ENCODE measurements around the gene BAD.
A peak's percentile ranks its signal among the peaks of the same experiment; 100 is the strongest.

- peak; percentile 63 for TF ChIP-seq CTCF (conservative IDR thresholded peaks at IDR 0.05; ENCODE audit: low read depth, low read length)
- no peak for TF ChIP-seq EZH2 (IDR thresholded peaks at IDR 0.05; ENCODE audit: low read length, unreplicated experiment)
Measured at GRCh38 chr11:64305691-64306562, 21.5 kb upstream of the BAD start.

Data from PC-3 (cell line).